Transverse colon (tissue), 3 donors: Measurements from ENCODE around the gene AMER3.

Source experiments
- CTCF ChIP-seq, 5 experiments: fragments of 200-600 bp in 3 of 5; fragments of 450-650 bp in 2 of 5; sonication (generic) in 3 of 5; IDR thresholded peaks; 1 replicate in 2 of 5; 2 replicates in 3 of 5; pipeline ENCODE4 v1.5.1; 2016 to 2017; ENCODE audit warnings: antibody characterized with exemption in 5 of 5, inconsistent platforms in 3 of 5, mild to moderate bottlenecking in 2 of 5, moderate library complexity in 1 of 5
- POLR2A ChIP-seq: fragments of 450-650 bp; IDR thresholded peaks from one replicate; pipeline ENCODE4 v1.6.1; 2016; ENCODE audit warnings: antibody characterized with exemption, mild to moderate bottlenecking, moderate library complexity

GRCh38 chr2:130735200-130735599 lies 20.1 kb upstream of the AMER3 start:
- no peak for TF ChIP-seq POLR2A
- no peak for TF ChIP-seq CTCF (IDR thresholded peaks at IDR 0.05)
